Measurements from ENCODE around the gene ISM2. TPM values are rescaled to one million over a fixed set of nuclear protein-coding genes. Genes with fewer than 3 reads are reported as not detected.

ISM2 gene
- total RNA-seq, 1 experiment from 2014 or later: not detected

- H3K4me3 ChIP-seq (replicated peaks in 1 of 2; ENCODE audit: low read depth in 1 of 2, low read length in 2 of 2): peak overlapping the region; percentile 87 to 89
- CTCF ChIA-PET: interaction anchor here (0.6 to 2.3 kb wide), 11 partner anchors 10 to 1107 kb away, joined by 3 to 13 read pairs (median 3); no protein-coding TSS in a partner anchor
- no peaks in the 10 kb centered on the region for H3K9me3 ChIP-seq (ENCODE audit: control insufficient read depth in 1 of 2, insufficient read depth in 1 of 2, low read depth in 1 of 2, low read length in 2 of 2)
- intact Hi-C loops (cut with micrococcal nuclease): loop anchor here (1.0 to 10.0 kb wide), 8 partner anchors 82 to 356 kb away; partner anchors contain the start of genes GSTZ1, POMT2, SAMD15 and SPTLC2
- H3K36me3 ChIP-seq (ENCODE audit: control insufficient read depth in 1 of 2, insufficient read depth in 2 of 2, low read length in 2 of 2): peaks cover 32 to 40% of the 10 kb centered on the region in 2 experiments
- no peaks in the 10 kb centered on the region for H3K27me3 ChIP-seq (ENCODE audit: insufficient read depth, low read length)
- peak; percentile 54 to 86 (median 74) for TF ChIP-seq CTCF (IDR thresholded peaks at IDR 0.05 in 2 of 3, conservative IDR thresholded peaks at IDR 0.05 in 1 of 3; ENCODE audit: borderline replicate concordance in 1 of 3, insufficient read depth in 1 of 3, low read depth in 2 of 3, low read length in 2 of 3)
- TF ChIP-seq TCF7L2 (IDR thresholded peaks at IDR 0.05; ENCODE audit: borderline replicate concordance, extremely low read depth, insufficient read depth, insufficient read length): no peak
- peak; percentile 66 for TF ChIP-seq RAD21 (IDR thresholded peaks at IDR 0.05; ENCODE audit: low read depth)
- H2AFZ ChIP-seq (ENCODE audit: low read depth, low read length, poor library complexity, severe bottlenecking): no peak overlapping the region
- peak overlapping the region; percentile 83 for H3K4me2 ChIP-seq (ENCODE audit: low read length)
- POLR2A ChIA-PET: interaction anchor here (1.1 kb wide), 1 partner anchor 138 kb away, joined by 3 read pairs; the partner anchor contains the start of genes GSTZ1 and POMT2
- H3K79me2 ChIP-seq (ENCODE audit: insufficient read depth, low read length): peaks cover 63% of the 10 kb centered on the region
- H4K20me1 ChIP-seq (ENCODE audit: insufficient read depth): peaks cover 12% of the 10 kb centered on the region; the same call in 1 of the 2 replicates
- H3K27ac ChIP-seq (ENCODE audit: low read depth, low read length): peak overlapping the region; percentile 81
- DNase-seq (ENCODE audit: low read depth, low spot score): peak; percentile 65
- H3K9me2 ChIP-seq (ENCODE audit: insufficient read depth): no peaks in the 10 kb centered on the region
- no peak for ATAC-seq
- H3K4me1 ChIP-seq (ENCODE audit: control insufficient read depth in 1 of 2, insufficient read depth in 2 of 2, low read length in 2 of 2): peaks cover 6 to 15% of the 10 kb centered on the region in 2 experiments
- TSS peak; percentile 44 for BruUV-seq (replicated peaks)
- RAD21 ChIA-PET (ENCODE audit: low non-redundant PET in 1 of 2, low total read pairs in 2 of 2, uncharacterized antibody in 2 of 2, unreplicated experiment in 2 of 2): interaction anchor here in 1 of 2 experiments (0.6 to 1.5 kb wide), 2 partner anchors 161 to 358 kb away, joined by 3 to 4 read pairs; no protein-coding TSS in a partner anchor
- peak overlapping the region; percentile 80 for H3K9ac ChIP-seq (ENCODE audit: low read length)
Observed at GRCh38 chr14:77459072-77459723, 39.4 kb downstream of the ISM2 start.

All from HCT116 (cell line).